HG03565 (cell line): ENCODE measurements around the gene PIP4K2C.
"Not testable (repeated sequence)": the region's sequence is repeated elsewhere in the genome, so short reads cannot be mapped to it uniquely, and the experiment has no call there.

Experiments used
- ATAC-seq: cut with Tn5 transposase; IDR thresholded peaks from one replicate; pipeline ENCODE4 v1.9.1; 2021; ENCODE audit warnings: mild to moderate bottlenecking, moderate library complexity; ENCODE audit not compliant: unreplicated experiment

PIP4K2C gene

DNA sequence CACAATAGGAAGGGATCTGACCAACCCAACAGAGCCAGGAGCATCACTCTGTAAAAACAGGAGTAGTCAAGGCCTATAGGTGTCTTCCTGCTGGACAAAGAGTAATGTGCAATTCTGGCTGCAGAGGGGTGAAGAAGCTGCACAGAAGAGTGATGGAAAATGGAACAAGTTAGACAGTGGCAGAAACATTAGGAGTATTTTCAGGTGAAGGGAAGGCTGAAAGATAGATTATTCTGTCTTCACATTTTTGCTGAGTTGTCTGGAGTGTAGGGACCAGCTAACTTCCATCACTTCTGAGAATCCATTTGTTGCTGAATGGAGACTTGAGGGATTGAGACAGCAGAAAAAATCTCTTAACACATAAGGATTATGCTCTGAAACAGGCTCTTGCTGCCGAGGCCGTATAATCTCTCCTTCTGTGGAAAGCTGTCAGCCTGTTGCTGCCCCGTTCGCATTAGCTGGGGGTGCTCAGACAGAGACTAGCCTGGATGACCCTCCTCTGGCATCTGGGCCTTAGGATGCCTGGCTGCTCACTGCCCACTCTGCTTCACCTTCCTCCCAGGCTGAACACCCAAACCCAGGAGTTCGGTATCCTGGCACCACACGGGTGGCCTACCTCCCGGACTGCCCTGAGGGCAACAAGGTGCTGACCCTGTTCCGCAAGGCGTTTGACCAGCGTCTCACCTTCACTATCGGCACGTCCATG, 17.1 kb downstream of the PIP4K2C start:
- no peak for ATAC-seq

DNA sequence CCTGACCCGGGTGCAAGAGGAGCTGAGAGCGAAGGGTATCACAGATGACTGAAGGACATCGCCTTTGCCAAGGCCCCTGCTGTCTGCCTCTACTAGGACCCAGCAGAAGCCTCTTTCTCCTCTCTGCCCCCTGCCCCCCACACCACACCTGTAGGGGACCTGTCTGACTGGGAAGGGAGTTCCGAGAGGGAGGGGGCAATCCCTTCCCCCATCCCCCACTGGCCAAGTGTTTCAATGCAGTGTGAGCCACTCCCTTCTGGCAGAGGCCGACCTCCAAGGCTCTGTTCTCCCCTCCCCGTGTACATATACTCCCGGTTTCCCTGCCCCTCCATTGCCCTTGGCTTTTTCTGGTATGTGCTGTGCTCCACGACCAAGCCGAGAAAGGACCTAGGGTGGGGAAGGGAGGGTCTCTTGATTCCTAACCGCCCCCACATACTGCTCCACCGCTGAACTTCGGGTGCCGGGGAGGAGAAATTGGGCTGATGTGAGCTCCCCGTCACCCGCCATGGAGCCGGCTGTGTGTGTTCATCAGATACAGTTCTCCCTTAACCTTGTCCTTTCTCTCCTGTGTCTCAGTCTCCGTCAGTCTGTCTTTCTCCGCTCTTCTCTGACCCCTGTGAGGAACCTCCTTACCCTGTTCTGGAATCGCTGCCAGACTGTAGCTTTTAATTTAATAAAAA, 18.2 kb downstream of the PIP4K2C start:
- no peak for ATAC-seq

DNA sequence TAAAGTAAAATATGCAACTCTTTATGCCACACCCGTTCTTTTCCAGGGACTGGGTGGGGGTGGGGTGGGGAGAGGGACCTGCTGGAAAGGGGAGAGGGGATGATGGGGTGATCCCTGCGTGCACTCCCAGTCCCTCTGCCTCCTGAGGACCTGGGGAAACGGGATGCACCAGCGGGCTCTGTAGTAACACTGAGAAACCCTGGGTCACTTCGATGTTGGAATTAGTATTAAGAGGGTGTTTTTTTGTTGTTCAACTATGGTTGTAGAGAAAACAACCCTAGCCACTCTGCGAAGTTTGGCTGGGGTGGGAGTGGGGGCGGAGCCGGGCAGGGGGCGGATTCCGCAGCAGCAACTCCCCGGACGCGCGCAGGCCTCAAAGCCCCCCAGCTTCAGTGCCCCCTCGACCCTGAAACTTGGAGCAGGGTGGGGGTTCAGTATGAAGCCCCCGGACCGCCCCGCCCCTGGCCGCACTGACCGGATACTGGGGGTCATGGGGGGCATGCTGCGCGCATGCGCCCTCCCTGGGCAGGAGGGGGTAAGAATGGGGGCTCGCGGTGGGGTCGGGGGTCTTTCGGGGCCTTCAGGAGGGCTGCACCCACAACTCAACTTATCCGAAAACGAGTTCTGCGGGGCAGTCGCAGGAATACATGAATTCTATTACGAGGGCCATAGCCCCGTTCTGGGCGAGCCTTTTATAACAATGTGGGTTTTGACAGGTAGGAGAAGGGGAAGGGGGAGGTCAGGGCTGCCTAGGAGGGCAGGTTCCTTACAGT, 19.0 kb downstream of the PIP4K2C start:
- ATAC-seq: no peak

DNA sequence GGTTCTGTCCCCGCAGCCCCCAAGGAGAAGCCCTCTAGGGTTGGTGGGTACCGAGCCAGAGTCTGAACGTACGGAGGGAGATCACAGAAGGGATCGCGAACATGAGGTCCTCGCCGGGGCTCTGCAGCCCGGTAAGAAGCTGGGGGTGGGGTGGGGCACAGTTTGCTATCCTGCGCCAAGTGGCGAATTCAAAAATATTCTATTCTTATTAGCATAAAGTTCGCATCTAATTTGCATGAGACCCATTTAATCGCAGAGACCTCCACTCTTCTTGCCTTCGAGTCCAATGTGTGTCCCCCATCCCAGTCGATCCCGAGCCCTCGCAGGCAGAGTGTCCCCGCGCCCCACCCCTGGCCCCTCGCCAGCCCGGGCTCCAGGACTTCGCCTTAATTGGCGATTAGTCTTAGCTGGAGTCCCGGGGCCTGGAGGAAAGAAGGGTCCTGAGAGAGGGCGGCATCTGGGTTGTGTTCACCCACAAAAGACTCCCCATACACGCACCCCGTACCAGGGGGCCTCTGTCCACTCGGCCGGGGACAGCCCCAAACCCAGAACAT, 19.6 kb downstream of the PIP4K2C start:
- no peak for ATAC-seq

DNA sequence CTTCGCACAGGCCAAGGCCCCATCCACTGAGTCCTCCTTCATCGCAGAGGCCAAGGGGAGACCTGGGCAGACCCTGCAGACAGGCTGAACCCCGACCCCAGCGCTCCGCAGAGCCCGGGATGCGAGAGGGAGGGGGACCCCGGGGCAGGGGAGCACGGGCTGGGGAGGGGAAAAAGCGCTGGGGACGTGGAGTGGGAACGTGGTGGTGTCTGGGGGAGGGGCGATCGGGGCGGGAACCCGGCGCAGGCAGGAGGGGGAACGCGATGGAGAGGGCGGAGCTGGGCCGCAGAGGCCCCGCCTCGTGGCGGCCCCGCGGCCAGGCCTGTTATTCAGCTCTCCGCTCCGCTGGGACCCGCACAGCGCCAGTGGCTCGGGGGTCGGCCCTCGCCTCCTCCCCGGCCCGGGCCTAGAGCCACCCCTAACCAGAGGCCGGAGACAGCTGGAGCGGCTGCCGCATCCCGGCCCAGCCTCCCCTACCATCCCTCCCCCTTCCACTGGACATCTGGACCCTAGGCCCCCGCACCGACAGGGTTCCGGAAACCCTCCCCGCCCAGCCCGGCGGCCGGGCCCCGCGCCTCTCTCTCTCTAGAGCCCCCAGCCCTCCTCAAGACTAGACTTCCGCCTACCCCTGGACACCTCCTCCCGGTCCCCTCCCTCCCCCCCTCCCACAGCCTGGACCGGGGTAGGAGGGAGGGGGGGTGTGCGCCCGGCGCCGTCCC, 20.3 kb downstream of the PIP4K2C start, which contains the start of gene ARHGEF25:
Gene ARHGEF25 (plus strand): TSS at position 328 of the 719 bp plus-strand sequence. CDS start 460 bp downstream, outside the sequence.
- ATAC-seq: no peak

DNA sequence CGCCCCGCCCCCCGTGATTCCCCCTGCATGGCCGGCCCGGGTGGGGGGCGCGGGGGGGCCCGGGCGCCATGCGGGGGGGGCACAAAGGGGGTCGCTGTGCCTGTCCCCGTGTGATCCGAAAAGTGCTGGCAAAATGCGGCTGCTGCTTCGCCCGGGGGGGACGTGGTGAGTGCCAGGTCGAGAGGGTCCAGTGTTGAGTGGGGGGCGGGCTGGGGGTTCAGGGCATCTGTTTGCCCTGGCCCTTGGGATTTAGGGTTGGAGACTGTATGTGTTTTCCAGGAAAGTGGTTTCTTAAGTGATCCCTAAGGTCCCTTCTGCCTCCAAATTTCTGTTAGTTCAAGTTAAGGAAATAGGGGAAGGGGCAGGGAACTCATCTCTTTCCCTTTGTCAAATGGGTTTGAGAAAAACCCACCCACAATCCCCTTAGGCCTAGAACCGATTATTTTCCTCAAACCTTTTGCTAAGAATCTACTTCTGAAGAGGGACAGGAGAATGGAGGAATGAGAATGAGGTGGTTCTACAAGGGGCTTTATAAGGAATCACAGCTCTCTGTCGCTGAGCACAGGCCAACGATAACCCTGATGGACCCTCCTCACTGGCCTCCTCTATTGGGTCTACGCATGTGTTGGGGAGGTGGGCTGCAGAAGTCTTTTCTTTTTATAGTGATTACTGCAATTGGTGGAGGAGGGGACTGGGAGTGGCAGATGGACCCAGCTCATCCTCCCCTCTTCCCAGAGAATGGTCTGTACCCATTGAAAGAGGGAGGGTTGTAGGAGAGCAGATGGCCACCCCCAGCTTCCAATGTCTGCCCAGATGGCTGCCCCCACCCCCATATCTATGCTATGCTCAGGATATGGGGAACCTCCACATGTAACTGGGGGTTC, 21.1 kb downstream of the PIP4K2C start:
- no peak for ATAC-seq

DNA sequence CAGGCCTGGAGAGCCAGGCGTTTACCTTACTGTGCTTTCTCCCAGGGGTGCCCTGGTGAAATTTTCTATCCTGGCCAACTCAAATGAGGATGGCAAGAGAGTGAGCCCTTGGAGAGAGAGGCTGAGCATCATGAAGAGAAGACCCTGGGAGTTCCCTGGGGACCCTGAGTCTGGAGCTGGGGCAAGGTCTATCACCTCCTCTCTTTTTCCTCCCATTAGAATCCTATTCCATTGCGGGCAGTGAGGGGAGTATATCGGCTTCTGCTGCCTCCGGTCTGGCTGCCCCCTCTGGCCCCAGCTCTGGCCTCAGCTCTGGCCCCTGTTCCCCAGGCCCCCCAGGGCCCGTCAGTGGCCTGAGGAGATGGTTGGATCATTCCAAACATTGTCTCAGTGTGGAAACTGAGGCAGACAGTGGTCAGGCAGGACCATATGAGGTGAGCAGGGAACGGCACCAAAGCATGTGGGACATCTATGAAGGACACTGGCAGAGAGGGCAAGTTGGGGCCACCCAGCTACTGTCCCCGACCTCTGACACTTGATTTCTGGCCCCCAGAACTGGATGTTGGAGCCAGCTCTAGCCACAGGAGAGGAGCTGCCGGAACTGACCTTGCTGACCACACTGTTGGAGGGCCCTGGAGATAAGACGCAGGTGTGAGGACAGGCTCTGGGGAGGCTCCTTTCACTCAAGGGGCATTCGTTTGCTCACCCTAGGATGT, 21.9 kb downstream of the PIP4K2C start:
- ATAC-seq: no peak

DNA sequence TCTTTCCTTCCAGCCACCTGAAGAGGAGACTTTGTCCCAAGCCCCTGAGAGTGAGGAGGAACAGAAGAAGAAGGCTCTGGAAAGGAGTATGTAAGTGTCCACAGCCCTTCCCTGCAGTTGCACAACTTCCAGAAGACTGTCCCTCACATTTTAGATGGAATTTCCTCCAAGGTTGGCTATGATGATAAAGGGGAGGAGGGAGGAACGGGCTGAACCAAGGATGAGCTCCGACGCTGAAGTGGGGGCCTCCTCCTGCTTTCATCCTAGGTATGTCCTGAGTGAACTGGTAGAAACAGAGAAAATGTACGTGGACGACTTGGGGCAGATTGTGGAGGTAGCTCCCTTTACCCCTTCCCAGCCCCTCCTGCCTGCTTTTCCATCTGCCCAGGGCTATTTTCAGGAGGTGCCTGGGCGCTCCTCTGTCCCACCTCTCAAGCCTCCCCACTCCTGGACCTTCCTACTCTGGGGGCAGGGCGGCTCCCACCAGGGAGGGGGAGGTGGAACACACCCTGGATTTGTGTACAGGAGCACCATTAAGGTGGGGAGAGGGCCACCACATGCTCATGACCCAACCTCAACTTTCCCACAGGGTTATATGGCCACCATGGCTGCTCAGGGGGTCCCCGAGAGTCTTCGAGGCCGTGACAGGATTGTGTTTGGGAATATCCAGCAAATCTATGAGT, 22.6 kb downstream of the PIP4K2C start:
- ATAC-seq: no peak

DNA sequence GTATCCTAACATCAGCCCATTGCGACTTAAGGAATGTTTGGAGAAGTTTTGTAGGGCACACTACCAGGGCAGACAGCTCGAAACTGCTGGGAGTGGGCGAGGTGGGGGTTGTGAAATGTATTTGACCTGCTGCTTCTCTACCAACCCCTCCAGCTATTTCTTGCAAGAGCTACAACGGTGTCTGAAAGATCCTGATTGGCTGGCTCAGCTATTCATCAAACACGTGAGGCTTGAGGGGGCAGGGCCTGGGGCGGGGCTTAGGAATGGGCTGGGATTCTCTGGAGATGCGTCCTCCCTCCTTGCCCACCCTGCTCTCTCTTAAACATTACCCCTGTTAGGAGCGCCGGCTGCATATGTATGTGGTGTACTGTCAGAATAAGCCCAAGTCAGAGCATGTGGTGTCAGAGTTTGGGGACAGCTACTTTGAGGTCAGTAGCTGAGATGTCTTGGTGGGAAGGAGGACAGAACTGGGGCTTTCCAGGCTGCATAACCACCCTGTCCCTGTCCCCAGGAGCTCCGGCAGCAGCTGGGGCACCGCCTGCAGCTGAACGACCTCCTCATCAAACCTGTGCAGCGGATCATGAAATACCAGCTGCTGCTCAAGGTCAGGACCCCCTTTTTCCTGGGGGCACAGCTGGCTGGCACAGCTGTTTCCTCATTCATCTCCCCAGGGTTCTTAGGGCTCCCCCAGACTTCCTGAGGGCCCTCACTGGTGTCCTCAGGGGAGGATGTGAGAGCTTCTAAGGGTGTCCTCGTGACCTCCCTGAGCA, 23.4 kb downstream of the PIP4K2C start:
- no peak for ATAC-seq

DNA sequence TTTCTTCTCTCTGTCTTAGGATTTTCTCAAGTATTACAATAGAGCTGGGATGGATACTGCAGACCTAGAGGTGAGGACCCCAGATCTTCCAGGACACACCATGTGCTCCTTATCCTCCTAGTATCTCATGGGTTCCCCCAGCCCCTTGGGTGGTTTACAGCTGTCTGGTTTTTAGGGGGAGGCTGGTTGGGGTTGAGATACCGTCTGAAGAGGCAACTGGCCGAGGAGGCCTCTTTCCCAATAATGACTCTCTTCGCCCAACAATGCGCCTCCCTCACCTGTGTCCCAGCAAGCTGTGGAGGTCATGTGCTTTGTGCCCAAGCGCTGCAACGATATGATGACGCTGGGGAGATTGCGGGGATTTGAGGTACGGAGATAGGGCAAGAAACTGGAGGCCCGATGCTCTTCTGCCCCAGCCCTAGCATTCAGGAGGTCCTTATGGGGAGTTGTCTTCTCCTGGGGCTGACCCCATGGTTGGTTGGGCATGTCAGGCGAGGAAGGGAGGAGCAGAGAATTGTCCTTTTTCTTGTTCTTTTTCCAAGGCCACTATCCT, 24.0 kb downstream of the PIP4K2C start:
- no peak for ATAC-seq

DNA sequence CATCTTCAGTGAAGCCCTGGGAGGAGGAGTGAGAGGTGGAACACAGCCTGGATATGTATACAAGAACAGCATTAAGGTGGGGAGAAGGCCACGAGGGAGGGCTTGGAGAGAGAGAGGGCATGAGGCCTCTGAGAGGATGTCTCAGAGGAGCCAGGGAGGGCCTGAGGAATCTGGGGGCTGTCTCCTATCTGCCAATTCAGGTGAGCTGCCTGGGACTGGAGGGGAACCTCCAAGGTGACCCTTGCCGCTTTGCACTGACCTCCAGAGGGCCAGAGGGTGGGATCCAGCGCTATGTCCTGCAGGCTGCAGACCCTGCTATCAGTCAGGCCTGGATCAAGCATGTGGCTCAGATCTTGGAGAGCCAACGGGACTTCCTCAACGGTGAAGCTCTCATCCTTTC, 24.6 kb downstream of the PIP4K2C start:
- ATAC-seq: no peak

DNA sequence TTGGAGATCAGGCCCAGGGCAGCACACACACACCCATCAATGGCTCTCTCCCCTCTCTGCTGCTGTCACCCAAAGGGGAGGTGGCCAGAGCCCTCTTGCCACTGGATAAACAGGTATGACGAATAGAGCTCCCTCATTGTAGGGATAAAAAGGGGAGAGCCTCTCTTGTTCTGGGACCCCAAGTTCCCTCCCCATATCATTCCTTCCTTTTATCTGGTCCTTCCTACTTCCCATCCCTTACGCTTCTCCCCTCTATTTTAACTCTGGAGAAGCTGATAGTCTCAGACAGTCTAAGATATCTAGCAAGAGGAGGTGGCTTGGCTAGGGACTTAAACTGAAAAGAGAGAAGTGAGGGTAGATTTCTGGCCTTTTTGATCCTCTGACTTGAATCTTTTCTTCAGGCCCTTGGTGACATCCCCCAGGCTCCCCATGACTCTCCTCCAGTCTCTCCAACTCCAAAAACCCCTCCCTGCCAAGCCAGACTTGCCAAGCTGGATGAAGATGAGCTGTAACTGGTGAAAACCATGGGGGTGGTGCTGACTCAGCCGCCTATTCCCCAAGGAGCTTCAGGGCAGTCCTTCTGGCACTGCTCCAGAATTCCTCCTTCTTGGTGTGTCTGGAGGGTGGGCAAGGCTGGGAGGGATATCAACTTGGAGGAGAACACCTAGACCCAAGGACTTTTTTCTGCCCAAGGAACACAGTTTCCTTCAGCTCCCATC, 25.6 kb downstream of the PIP4K2C start:
- no peak for ATAC-seq

DNA sequence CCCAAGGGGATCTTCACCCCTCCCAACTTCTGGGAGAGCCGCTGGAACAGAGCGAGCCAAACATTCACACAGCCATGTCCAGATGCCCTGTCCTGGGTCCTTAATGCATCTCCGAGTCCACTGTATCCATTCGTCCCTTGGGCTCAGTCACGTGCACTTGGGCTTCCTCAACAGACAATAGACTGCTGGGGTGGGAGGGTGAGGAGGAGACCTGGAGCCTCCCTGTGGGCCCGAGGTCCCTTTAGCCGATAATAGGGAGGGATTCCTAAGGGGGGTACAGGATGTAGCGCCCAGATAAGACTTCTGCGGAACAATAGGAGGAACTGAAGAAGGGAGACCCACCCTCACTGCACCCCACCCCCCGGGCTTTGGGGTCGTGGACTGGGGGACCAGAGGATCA, 26.9 kb downstream of the PIP4K2C start:
- ATAC-seq: no peak

DNA sequence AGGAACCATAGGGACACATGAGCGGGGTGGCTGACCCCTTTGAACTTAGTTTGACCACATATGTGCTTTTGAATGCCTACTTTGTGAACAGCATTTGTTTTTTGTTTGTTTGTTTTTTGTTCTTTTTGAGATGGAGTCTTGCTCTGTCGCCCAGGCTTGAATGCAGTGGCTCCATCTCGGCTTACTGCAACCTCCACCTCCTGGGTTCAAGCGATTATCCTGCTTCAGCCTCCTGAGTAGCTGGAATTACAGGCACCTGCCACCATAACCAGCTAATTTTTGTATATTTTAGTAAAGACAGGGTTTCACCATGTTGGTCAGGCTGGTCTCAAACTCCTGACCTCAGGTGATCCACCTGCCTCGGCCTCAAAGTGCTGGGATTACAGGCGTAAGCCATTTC, 27.4 kb downstream of the PIP4K2C start:
- not testable (repeated sequence) for ATAC-seq

DNA sequence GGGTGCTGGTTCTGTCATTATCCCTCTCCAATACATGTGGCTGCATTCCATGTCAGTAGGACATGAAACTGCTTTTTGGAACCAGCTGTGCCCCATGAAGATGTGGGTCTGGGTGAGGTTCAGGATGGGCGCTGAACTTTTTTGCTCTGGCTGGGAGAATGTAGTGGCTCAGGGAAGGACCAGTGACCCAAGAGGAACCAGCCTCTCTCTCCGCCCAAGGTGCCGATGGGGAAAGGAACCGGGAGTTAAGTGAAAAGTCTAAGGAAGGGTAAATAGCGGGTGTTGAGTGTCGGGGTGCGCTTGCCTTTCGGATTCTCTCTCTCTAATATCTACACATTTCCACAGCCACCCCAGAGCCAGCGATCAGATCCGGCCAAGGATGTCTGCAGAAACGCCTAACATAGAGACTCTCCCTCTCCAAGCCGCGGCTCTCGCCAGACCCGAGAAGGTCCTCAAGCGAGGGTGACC, 28.0 kb downstream of the PIP4K2C start:
- ATAC-seq: no peak

DNA sequence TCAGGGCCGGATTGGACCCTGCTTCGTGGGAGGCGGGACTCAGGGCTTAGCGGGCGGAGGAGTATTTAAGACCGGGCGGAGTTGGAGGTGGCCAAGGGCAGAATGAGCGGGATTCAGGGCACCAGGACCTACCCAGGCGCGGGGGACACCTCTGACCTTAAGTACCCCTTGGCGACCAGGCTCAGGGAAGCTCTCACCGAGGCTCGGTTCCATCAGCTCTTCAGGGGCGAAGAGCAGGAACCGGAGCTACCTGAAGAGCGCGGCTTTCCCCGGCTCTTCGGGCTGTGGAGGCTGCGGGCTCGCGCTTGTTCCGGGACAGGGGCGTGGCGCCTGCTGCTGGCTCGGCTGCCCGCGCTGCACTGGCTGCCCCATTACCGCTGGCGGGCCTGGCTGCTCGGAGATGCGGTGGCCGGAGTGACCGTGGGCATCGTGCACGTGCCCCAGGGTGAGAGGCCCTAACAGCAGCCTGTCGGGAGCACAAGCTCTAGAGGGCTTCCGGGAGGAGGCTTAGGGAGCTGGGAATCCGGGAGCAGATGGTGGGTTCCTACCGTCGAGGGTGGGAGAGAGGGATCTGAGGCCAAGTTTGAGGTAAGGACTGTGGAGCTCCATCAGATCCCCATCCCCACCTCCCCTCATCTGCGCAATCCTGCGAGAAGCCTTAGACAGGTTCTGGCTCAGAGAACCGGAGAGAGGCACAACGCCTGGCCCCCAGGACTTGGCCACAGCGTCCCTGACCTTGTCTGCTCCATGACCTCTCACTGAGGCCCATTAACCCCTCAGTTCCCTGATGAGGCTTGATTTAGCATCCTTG, 28.6 kb downstream of the PIP4K2C start:
- ATAC-seq: no peak
